BLaER1 (cell line): Measurements from ENCODE around the gene C1QL3.
A peak's percentile ranks its signal among the peaks of the same experiment; 100 is the strongest.

Experiments
- H3K27ac ChIP-seq: shearing (Covaris generic); formaldehyde crosslinking; 2 replicates; pipeline ENCODE4 v1.8.1; 2022
- H3K27me3 ChIP-seq: shearing (Covaris generic); formaldehyde crosslinking; 2 replicates; pipeline ENCODE4 v1.8.1; 2022
- H3K36me3 ChIP-seq: shearing (Covaris generic); formaldehyde crosslinking; 2 replicates; pipeline ENCODE4 v1.8.1; 2022
- H3K4me1 ChIP-seq: shearing (Covaris generic); formaldehyde crosslinking; 2 replicates; pipeline ENCODE4 v1.8.1; 2022
- H3K4me2 ChIP-seq: shearing (Covaris generic); formaldehyde crosslinking; 2 replicates; pipeline ENCODE4 v1.8.1; 2022
- H3K4me3 ChIP-seq: shearing (Covaris generic); formaldehyde crosslinking; 2 replicates; pipeline ENCODE4 v1.8.1; 2022
- H3K9ac ChIP-seq: shearing (Covaris generic); formaldehyde crosslinking; 2 replicates; pipeline ENCODE4 v1.8.1; 2022
- H3K9me3 ChIP-seq: shearing (Covaris generic); formaldehyde crosslinking; 2 replicates; pipeline ENCODE4 v1.8.1; 2022
- H4K20me1 ChIP-seq: shearing (Covaris generic); formaldehyde crosslinking; 2 replicates; pipeline ENCODE4 v1.8.1; 2022
- Cebpa-rat ChIP-seq: shearing (Covaris generic); IDR thresholded peaks from 2 replicates; pipeline ENCODE4 v1.8.1; 2022

C1QL3 gene

DNA sequence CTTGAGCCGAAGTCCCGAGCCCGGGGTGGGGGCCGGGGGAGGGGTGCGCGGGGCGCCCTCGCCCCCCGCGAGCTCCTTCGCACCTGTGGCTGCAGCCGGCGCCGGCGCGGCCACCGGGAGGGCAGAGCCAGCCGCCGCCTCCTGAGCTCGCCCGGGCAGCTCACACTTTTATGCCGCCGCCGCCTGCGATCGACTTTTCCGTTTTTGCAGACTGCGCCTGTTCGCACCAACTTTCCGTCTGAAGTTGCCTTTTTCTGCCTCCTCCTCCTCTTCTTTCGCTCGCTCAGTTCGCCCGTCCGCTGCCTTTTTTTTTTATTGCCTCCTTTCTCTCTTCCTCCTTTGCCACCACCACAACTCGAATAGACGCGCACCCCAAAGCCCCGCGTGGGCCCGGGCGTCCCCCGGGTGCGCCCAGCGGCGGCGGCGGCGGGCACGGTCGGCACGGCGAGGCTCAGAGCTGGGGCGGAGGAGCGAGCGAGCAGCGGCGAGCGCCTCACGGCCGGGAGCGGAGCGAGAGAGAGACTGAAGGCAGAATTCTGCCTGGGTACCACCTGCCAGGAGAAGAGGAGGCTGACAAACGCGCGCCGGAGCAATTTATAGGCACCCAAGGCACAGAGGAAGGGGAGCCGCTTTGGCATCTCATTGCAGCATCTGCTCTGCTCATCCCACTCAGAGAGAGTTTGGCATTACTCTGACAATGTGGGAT, at the start of gene C1QL3:
TSS of gene C1QL3 (minus strand) at position 569 of the 706 bp plus-strand sequence. CDS start 814 bp downstream, outside the sequence.
- H3K36me3 ChIP-seq, result peaks cover 7% of the 10 kb centered on the region
- H3K4me1 ChIP-seq, result peaks cover 7% of the 10 kb centered on the region
- no peak within 1 kb of the TSS for H3K27ac ChIP-seq
- peaks cover 44% of the 10 kb centered on the region for H4K20me1 ChIP-seq
- H3K9me3 ChIP-seq, result peaks cover 15% of the 10 kb centered on the region
- peak within 1 kb of the TSS; percentile 67 for H3K4me3 ChIP-seq
- no peak for TF ChIP-seq Cebpa-rat
- peaks cover 44% of the 10 kb centered on the region for H3K27me3 ChIP-seq
- H3K9ac ChIP-seq, result peak within 1 kb of the TSS; percentile 48; the same call in 1 of the 2 replicates
- peak within 1 kb of the TSS; percentile 94 for H3K4me2 ChIP-seq

DNA sequence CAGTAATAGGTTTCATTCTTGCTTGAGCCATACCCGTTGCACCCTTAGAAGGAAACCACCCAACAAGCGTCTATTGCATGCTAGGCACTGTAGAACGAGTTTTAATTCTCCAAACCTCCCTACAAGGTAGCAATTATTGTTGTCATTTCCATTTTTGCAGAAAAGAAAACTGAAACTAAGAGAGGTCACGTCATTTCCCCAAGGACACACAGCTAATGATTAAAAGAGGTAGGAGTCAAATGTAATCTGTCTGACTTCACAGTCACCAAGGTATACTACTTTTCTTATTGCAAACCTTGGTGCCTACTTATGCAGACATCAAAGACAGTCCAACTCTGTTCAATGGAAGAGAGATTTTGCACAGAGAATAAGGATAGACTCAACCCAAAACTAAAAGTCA, 49.1 kb upstream of the C1QL3 start:
- TF ChIP-seq Cebpa-rat, result no peak
- no peak overlapping the region for H3K9ac ChIP-seq
- H3K27me3 ChIP-seq, result no peaks in the 10 kb centered on the region
- no peak overlapping the region for H3K4me3 ChIP-seq
- no peaks in the 10 kb centered on the region for H3K36me3 ChIP-seq
- H3K4me2 ChIP-seq, result 0 out of 2 replicates have a peak overlapping the region, but pooled peaks have one; percentile 9
- H3K9me3 ChIP-seq, result no peaks in the 10 kb centered on the region
- H3K27ac ChIP-seq, result no peak overlapping the region
- peaks cover 19% of the 10 kb centered on the region for H3K4me1 ChIP-seq
- H4K20me1 ChIP-seq, result no peaks in the 10 kb centered on the region

DNA sequence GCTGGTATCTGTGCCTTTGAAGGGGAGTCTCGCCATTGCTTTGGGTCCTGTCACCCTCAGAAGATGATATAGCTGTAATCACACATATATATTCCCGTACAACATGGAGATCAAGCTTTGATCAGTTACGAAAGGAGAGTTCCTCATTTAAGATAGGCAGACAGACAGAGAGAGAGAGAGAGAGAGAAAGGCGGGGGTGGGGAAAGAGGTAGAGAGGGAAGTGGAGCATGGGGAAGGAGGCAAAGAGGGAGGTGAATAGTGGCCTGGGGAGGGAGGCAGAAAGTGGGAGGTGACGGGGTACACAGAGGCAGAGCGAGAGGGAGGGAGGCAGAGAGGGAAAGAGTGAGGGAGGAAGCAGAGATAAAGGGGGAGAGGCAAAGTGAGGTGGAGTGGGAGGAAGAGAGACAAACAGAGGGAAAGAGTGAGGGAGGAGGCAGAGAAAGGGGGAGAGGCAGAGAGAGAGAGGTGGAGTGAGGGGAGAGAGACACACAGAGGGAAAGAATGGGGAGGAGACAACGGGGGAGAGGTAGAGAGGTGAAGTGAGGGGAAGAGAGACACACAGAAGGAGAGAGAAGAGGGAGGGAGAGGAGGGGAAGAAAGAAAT, 44.6 kb upstream of the C1QL3 start:
- no peaks in the 10 kb centered on the region for H4K20me1 ChIP-seq
- H3K27me3 ChIP-seq, result no peaks in the 10 kb centered on the region
- peak overlapping the region; percentile 16; the same call in 1 of the 2 replicates for H3K27ac ChIP-seq
- H3K4me2 ChIP-seq, result peak overlapping the region; percentile 61
- no peak for TF ChIP-seq Cebpa-rat
- H3K4me1 ChIP-seq, result peaks cover 23% of the 10 kb centered on the region
- H3K9ac ChIP-seq, result no peak overlapping the region
- no peaks in the 10 kb centered on the region for H3K36me3 ChIP-seq
- H3K4me3 ChIP-seq, result no peak overlapping the region
- H3K9me3 ChIP-seq, result no peaks in the 10 kb centered on the region

DNA sequence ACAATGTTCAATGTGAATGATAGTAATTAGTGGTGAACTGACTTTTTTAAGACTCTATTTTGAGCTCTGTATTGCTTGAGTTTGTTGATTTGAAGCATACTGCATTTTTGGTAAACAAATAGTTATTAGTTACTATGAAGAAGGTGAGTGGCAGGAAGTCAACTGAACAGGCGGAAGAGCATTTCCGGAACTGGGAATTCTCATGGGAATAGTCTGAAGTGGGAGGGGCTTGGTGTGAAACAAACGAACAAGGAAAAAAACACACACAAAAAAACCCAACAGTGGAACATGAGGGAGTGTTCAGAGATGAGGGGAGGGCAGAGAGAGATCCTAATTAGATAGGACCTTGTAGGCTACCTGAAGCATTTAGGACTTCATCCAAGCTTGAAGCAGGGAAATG, 43.9 kb upstream of the C1QL3 start:
- Histone ChIP-seq H3K9ac (no peak overlapping the region), H3K4me1 (peaks cover 18% of the 10 kb centered on the region), H3K9me3 (no peaks in the 10 kb centered on the region), H3K27ac (peak overlapping the region; percentile 16; the same call in 1 of the 2 replicates), H3K4me3 (no peak overlapping the region), H3K36me3 (no peaks in the 10 kb centered on the region), H3K4me2 (peak overlapping the region; percentile 61), H3K27me3 (no peaks in the 10 kb centered on the region), H4K20me1 (no peaks in the 10 kb centered on the region)
- TF ChIP-seq Cebpa-rat, result no peak

DNA sequence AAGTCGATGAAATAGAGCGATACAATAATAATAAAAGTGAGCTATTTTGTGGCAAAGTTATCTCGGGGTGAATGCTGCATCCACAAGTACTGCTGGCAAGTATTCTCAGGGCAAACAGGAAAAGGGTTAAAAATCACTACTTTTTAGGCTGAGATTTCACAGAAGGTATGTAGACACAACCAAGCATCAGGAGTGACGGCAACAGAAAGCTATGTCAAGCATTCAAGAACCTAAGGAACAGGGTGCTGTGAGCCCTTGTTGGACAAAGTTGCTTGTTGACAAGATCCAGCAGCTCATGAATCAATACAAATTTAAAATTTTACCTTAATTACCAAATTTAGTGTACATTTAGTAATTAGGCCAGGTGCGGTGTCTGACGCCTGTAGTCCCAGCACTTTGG, 41.2 kb upstream of the C1QL3 start:
- Histone ChIP-seq H3K27ac (no peak overlapping the region), H4K20me1 (no peaks in the 10 kb centered on the region), H3K4me3 (no peak overlapping the region), H3K36me3 (no peaks in the 10 kb centered on the region), H3K4me2 (no peak overlapping the region), H3K9ac (no peak overlapping the region), H3K4me1 (peaks cover 18% of the 10 kb centered on the region), H3K27me3 (no peaks in the 10 kb centered on the region), H3K9me3 (peaks cover 10% of the 10 kb centered on the region)
- TF ChIP-seq Cebpa-rat, result no peak

DNA sequence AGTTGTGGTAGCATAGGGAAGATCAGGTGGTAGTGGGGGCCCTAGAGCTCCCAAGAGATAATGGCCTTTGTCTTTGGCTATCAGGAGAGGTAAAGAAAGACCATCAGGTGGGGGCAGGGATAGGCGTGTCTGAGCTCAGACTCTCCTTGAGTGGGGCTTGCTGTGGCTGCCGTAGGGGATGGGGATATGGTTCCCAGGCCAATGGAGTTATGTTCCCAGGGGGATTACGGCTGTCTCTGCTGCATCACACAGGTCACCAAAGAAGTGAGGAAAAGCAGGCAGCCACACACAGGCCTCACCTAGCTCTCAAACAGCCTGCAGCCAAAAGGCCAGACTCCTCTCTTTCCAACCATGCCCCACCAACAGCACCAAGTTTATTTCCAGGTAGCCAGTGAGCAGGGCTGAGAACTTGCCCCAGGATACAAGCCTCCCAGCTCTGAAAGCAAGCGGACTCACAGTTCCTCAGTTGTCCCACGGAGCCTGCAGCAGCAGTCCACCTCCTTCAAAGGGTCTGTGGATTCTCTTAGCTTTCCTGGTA, 37.6 kb upstream of the C1QL3 start:
- Histone ChIP-seq H3K9me3 (peaks cover 12% of the 10 kb centered on the region), H3K4me3 (no peak overlapping the region), H3K36me3 (no peaks in the 10 kb centered on the region), H3K4me2 (no peak overlapping the region), H3K9ac (no peak overlapping the region), H3K27ac (no peak overlapping the region), H4K20me1 (no peaks in the 10 kb centered on the region), H3K27me3 (no peaks in the 10 kb centered on the region), H3K4me1 (no peaks in the 10 kb centered on the region)
- no peak for TF ChIP-seq Cebpa-rat

DNA sequence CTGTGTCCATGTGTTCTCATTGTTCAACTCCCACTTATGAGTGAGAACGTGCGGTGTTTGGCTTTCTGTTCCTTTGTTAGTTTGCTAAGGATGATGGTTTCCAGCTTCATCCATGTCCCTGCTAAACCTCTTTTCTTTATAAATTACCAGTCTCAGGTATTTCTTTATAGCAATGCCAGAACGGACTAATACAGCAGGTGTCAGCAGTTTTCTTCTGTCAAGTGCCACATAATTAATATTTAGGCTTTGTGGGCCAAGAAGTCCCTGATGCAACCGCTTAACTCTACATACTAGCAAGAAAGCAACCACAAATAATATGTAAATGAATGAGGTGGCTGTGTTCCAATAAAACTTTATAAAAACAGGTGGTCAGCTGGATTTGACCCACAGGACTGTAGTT, 26.3 kb upstream of the C1QL3 start:
- no peaks in the 10 kb centered on the region for H4K20me1 ChIP-seq
- no peak for TF ChIP-seq Cebpa-rat
- H3K27me3 ChIP-seq, result no peaks in the 10 kb centered on the region
- no peaks in the 10 kb centered on the region for H3K4me1 ChIP-seq
- H3K4me2 ChIP-seq, result no peak overlapping the region
- H3K4me3 ChIP-seq, result no peak overlapping the region
- no peak overlapping the region for H3K9ac ChIP-seq
- peaks cover 9% of the 10 kb centered on the region for H3K9me3 ChIP-seq
- no peak overlapping the region for H3K27ac ChIP-seq
- no peaks in the 10 kb centered on the region for H3K36me3 ChIP-seq

DNA sequence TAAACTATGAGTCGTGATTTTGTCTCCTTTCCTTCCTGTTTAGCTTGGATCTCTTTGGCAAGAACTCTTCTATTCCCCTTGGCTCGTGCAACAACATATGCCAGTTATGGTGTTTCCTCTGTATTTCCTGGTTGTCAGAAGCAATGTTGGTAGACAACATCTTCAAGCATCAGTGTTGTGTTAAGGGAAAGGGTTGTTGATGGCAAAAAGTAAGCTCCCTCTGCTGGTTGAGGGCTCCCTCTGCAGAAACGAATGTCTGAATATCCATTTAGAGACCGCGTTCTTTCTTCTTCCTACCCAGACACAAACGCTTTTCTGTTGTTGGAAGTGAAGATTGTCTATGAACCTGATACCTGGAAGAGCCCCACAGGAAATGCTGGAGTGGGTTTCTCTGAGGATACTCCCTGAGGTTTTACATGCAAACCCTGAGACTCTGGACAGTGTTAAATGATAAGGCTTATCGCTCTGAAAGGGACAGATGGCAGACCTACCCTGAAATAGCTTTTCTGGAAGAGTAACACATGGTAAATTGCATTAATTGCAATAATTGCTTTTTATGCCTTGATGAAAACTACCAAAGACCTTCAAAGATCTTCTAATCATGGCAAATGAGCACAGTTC, 23.5 kb upstream of the C1QL3 start:
- Histone ChIP-seq H3K4me3 (no peak overlapping the region), H3K4me2 (no peak overlapping the region), H3K27ac (no peak overlapping the region), H3K36me3 (no peaks in the 10 kb centered on the region), H4K20me1 (no peaks in the 10 kb centered on the region), H3K27me3 (no peaks in the 10 kb centered on the region), H3K9ac (no peak overlapping the region), H3K9me3 (peaks cover 8% of the 10 kb centered on the region), H3K4me1 (no peaks in the 10 kb centered on the region)
- no peak for TF ChIP-seq Cebpa-rat

DNA sequence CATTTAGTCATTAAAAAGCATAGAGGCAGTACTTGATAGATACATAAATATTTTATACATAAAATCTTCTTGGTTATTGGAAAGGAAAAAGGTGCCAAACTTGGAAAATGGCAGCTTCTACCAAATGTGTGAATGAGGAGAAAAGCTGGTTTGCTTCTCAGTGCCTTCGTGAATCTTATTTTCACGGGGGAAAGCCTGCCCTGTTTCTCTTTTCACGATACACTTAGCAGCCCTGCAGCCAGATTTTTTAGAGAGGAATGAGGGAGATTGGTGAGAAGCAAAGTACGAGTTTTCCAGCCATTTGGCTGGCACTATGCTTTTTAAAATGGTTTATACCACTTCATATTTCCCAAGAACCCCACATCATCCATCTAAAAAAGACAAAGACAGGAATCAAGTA, 22.9 kb upstream of the C1QL3 start:
- no peaks in the 10 kb centered on the region for H4K20me1 ChIP-seq
- H3K27ac ChIP-seq, result no peak overlapping the region
- no peaks in the 10 kb centered on the region for H3K36me3 ChIP-seq
- H3K4me3 ChIP-seq, result no peak overlapping the region
- H3K9me3 ChIP-seq, result 0 out of 2 replicates have a peak, but pooled peaks cover 2% of the 10 kb centered on the region
- H3K27me3 ChIP-seq, result no peaks in the 10 kb centered on the region
- no peak overlapping the region for H3K9ac ChIP-seq
- H3K4me2 ChIP-seq, result no peak overlapping the region
- no peaks in the 10 kb centered on the region for H3K4me1 ChIP-seq
- TF ChIP-seq Cebpa-rat, result no peak

DNA sequence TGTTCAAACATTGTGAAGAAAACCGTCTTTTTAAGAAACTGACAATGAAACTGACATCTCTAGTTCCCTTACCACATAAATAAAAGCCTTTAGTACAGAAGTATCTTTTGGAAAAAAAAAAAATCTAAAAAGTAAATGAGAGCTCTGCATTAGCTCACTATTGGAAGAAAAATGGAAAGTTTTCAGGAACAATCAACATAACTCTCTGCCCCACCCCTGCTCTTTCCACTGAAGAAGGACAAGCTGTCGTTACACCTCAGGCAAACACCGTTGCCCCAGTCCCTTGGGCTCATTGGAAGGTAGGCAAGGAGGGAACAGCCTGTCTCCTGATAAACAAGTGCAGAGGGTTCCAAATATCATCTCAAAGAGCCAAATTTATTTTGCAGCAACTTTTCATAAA, 22.4 kb upstream of the C1QL3 start:
- H3K9ac ChIP-seq, result no peak overlapping the region
- no peaks in the 10 kb centered on the region for H3K27me3 ChIP-seq
- no peak for TF ChIP-seq Cebpa-rat
- H4K20me1 ChIP-seq, result no peaks in the 10 kb centered on the region
- H3K36me3 ChIP-seq, result no peaks in the 10 kb centered on the region
- no peak overlapping the region for H3K4me3 ChIP-seq
- H3K9me3 ChIP-seq, result no peaks in the 10 kb centered on the region
- H3K4me1 ChIP-seq, result no peaks in the 10 kb centered on the region
- H3K4me2 ChIP-seq, result no peak overlapping the region
- H3K27ac ChIP-seq, result no peak overlapping the region
